ENCODE results near the gene FRMD5.

DNA sequence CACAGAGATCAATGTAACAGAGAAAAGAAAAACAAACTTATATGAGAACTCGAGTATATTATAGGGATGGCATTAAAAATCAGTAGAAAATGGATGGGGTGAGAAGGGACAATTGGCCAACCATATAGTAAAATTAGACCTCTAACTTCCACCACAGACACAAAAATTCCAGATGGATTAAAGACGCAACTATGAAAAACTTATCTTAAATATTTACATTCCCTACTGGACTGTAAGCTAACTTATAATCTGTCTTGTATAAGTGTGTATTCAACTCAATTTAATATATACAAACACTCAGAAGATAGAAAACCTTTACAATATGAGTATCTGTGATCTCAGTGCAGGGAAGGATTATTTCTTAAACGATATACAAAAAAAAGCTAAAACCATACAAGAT, 373.6 kb downstream of the FRMD5 start:
- TF ChIP-seq POLR2A (IDR thresholded peaks at IDR 0.05) (no peak), EP300 (IDR thresholded peaks at IDR 0.05) (no peak), POLR2AphosphoS5 (IDR thresholded peaks at IDR 0.05) (no peak)
- TF ChIP-seq, protein P1, sequence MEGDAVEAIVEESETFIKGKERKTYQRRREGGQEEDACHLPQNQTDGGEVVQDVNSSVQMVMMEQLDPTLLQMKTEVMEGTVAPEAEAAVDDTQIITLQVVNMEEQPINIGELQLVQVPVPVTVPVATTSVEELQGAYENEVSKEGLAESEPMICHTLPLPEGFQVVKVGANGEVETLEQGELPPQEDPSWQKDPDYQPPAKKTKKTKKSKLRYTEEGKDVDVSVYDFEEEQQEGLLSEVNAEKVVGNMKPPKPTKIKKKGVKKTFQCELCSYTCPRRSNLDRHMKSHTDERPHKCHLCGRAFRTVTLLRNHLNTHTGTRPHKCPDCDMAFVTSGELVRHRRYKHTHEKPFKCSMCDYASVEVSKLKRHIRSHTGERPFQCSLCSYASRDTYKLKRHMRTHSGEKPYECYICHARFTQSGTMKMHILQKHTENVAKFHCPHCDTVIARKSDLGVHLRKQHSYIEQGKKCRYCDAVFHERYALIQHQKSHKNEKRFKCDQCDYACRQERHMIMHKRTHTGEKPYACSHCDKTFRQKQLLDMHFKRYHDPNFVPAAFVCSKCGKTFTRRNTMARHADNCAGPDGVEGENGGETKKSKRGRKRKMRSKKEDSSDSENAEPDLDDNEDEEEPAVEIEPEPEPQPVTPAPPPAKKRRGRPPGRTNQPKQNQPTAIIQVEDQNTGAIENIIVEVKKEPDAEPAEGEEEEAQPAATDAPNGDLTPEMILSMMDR (IDR thresholded peaks at IDR 0.05), result no peak
